C4-2B (cell line): ENCODE results near the gene FABP2.

Experiments
- ZFX ChIP-seq: fragments of 450-650 bp; IDR thresholded peaks from 2 replicates; pipeline ENCODE4 v1.6.1; 2017
- TF ChIP-seq, protein P1 (sequence below): fragments of 450-650 bp; conservative IDR thresholded peaks from 2 replicates; pipeline ENCODE4 v1.5.1; 2017; ENCODE audit warnings: mild to moderate bottlenecking

DNA sequence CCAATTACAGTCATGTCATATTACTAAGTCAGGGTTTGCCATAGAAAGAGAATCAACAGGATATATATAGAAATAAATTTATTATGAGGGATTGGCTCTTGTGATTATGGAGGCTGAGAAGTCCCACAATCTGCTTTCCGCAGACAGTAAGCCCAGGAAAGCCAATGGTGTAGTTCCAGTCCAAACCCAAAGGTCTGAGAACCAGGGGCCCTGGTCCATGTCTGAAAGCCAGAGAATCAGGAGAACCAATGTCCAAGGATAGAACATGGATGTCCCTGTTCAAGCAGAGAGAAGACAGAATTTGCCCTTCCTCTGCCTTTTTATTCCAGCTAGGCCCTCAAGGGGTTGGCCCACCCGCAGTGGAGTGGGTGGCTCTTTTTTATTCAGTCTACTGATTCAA is 25.6 kb downstream of the FABP2 start:
- TF ChIP-seq, protein P1, sequence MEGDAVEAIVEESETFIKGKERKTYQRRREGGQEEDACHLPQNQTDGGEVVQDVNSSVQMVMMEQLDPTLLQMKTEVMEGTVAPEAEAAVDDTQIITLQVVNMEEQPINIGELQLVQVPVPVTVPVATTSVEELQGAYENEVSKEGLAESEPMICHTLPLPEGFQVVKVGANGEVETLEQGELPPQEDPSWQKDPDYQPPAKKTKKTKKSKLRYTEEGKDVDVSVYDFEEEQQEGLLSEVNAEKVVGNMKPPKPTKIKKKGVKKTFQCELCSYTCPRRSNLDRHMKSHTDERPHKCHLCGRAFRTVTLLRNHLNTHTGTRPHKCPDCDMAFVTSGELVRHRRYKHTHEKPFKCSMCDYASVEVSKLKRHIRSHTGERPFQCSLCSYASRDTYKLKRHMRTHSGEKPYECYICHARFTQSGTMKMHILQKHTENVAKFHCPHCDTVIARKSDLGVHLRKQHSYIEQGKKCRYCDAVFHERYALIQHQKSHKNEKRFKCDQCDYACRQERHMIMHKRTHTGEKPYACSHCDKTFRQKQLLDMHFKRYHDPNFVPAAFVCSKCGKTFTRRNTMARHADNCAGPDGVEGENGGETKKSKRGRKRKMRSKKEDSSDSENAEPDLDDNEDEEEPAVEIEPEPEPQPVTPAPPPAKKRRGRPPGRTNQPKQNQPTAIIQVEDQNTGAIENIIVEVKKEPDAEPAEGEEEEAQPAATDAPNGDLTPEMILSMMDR = no peak
- no peak for TF ChIP-seq ZFX
